Endodermal cell (in vitro differentiated cells): ENCODE measurements around the gene COL4A6. TPM values are rescaled to one million over a fixed set of nuclear protein-coding genes. Genes with fewer than 3 reads are reported as not detected.

Experiments
- DNase-seq: peaks from one replicate; pipeline ENCODE4 v3.0.0-alpha.2; 2017
- H3K27ac ChIP-seq: 2 replicates; pipeline ENCODE4 v1.5.1; 2013; ENCODE audit warnings: mild to moderate bottlenecking, low read depth, low read length, moderate library complexity
- H3K27me3 ChIP-seq: 2 replicates; pipeline ENCODE4 v1.6.1; 2013; ENCODE audit warnings: mild to moderate bottlenecking, low read length, moderate library complexity; ENCODE audit not compliant: insufficient read depth, control insufficient read depth, poor library complexity, severe bottlenecking
- H3K36me3 ChIP-seq: 2 replicates; pipeline ENCODE4 v1.7.0; 2013; ENCODE audit warnings: mild to moderate bottlenecking, low read length, moderate library complexity; ENCODE audit not compliant: control insufficient read depth, insufficient read depth
- H3K4me1 ChIP-seq: one replicate; pipeline ENCODE4 v1.7.0; 2013; ENCODE audit warnings: low read length; ENCODE audit not compliant: control insufficient read depth, insufficient read depth
- H3K4me3 ChIP-seq: 2 replicates; pipeline ENCODE4 v1.5.1; 2013; ENCODE audit warnings: mild to moderate bottlenecking, low read length, moderate library complexity
- H3K9ac ChIP-seq: 2 replicates; pipeline ENCODE4 v1.6.1; 2013; ENCODE audit warnings: mild to moderate bottlenecking, low read length, moderate library complexity; ENCODE audit not compliant: poor library complexity, severe bottlenecking; ENCODE audit errors: extremely low read depth
- H3K9me3 ChIP-seq: 2 replicates; pipeline ENCODE4 v1.6.1; 2013; ENCODE audit warnings: mild to moderate bottlenecking, low read length, moderate library complexity; ENCODE audit not compliant: control insufficient read depth
- H3K27ac Mint-ChIP-seq: 2 replicates; pipeline ENCODE4 v1.8.0; 2020; ENCODE audit warnings: mixed read lengths
- H3K27me3 Mint-ChIP-seq: 2 replicates; pipeline ENCODE4 v1.8.0; 2021; ENCODE audit warnings: mild to moderate bottlenecking, mixed read lengths; ENCODE audit not compliant: insufficient read depth
- H3K36me3 Mint-ChIP-seq: 2 replicates; pipeline ENCODE4 v1.8.0; 2020; ENCODE audit warnings: low read depth, mixed read lengths
- H3K4me1 Mint-ChIP-seq: 2 replicates; pipeline ENCODE4 v1.8.0; 2020; ENCODE audit warnings: mixed read lengths
- H3K4me3 Mint-ChIP-seq: 2 replicates; pipeline ENCODE4 v1.8.0; 2020; ENCODE audit warnings: mild to moderate bottlenecking, moderate library complexity, mixed read lengths
- H3K9me3 Mint-ChIP-seq: 2 replicates; pipeline ENCODE4 v1.8.0; 2020; ENCODE audit warnings: mild to moderate bottlenecking, mixed read lengths
- WGBS, 2 experiments: methylation state at CpG; one replicate each; pipeline versions ENCODE4 v1.1.5 to v1.1.7; 2013; ENCODE audit warnings: missing lambda C conversion rate in 2 of 2, mixed read lengths in 1 of 2; ENCODE audit not compliant: insufficient coverage in 1 of 2, insufficient read length in 1 of 2; 5-methylcytosine and 5-hydroxymethylcytosine counted together
- total RNA-seq, 2 donors: library from RNA; stranded (reverse); fragmentation: NEBNext Ultra II Directional in 1 of 2; extraction: Animal tissue kit (Norgen Biotek cat#: 25700) in 1 of 2; gene quantifications; 2 replicates in 1 of 2; 3 replicates in 1 of 2; pipeline ENCODE4 v1.2.1, GENCODE V29; 2021
- TF ChIP-seq, protein P1 (sequence below): fragments of 200-600 bp; sonication (generic); conservative IDR thresholded peaks from 2 replicates; pipeline ENCODE4 v1.5.0; 2021; ENCODE audit warnings: antibody characterized with exemption, mild to moderate bottlenecking

COL4A6 gene
- total RNA-seq, 2 donors from 2014 or later: 205 to 338 TPM

DNA sequence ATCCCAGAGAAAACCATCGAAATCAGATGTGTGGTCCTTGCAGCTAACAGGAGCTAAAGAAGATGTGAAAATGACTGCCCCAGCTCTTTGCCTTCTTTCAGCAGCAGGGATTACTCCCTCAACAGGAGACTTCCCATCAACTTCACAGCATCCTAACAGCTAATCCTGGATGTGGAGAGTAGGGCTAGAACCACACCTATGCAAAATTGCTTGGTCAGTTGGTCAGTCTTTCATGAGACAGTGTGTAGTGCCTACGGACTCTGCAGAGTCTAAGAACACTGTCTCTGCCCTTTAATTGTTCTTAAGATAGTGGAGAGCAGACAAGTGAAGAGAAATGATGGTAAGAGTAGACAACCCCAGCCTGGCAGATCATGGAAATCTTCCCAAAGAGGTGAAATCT, 133.5 kb downstream of the COL4A6 start:
- no peaks in the 10 kb centered on the region for H3K9me3 ChIP-seq
- H3K27ac ChIP-seq: no peak overlapping the region
- no peaks in the 10 kb centered on the region for H3K27me3 Mint-ChIP-seq
- WGBS, 2 experiments: 80 to 83% methylated on average over 1 to 2 of the region's 2 CpGs
- H3K4me3 ChIP-seq: no peak overlapping the region
- peaks cover 16% of the 10 kb centered on the region for H3K4me1 Mint-ChIP-seq
- H3K4me1 ChIP-seq: no peaks in the 10 kb centered on the region
- H3K36me3 ChIP-seq: peaks cover 16% of the 10 kb centered on the region
- H3K27me3 ChIP-seq: no peaks in the 10 kb centered on the region
- no peak overlapping the region for H3K27ac Mint-ChIP-seq
- H3K36me3 Mint-ChIP-seq: peaks cover 31% of the 10 kb centered on the region
- peak; percentile 46 for DNase-seq
- no peaks in the 10 kb centered on the region for H3K9me3 Mint-ChIP-seq
- no peak overlapping the region for H3K9ac ChIP-seq
- no peak overlapping the region for H3K4me3 Mint-ChIP-seq
- TF ChIP-seq, protein P1, sequence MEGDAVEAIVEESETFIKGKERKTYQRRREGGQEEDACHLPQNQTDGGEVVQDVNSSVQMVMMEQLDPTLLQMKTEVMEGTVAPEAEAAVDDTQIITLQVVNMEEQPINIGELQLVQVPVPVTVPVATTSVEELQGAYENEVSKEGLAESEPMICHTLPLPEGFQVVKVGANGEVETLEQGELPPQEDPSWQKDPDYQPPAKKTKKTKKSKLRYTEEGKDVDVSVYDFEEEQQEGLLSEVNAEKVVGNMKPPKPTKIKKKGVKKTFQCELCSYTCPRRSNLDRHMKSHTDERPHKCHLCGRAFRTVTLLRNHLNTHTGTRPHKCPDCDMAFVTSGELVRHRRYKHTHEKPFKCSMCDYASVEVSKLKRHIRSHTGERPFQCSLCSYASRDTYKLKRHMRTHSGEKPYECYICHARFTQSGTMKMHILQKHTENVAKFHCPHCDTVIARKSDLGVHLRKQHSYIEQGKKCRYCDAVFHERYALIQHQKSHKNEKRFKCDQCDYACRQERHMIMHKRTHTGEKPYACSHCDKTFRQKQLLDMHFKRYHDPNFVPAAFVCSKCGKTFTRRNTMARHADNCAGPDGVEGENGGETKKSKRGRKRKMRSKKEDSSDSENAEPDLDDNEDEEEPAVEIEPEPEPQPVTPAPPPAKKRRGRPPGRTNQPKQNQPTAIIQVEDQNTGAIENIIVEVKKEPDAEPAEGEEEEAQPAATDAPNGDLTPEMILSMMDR: no peak

DNA sequence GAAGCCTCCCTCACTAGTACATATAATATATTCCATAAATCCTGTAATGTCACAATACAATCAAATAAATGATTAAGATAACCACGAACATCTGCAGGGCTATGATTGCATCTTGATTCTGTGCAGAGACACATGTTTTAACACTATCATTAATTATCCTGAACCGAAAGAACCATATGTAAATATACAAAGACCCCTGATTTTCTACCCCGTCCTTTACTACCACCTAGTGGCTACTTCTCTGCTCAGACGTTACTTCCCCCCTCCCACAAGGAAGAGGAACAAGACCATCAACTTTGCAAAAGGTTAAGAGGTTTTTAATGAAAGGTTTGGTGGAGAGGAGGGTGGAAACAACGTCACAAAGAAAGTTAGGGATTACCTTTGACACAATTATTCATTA, 134.0 kb downstream of the COL4A6 start:
- H3K27ac Mint-ChIP-seq: no peak overlapping the region
- no peaks in the 10 kb centered on the region for H3K4me1 ChIP-seq

DNA sequence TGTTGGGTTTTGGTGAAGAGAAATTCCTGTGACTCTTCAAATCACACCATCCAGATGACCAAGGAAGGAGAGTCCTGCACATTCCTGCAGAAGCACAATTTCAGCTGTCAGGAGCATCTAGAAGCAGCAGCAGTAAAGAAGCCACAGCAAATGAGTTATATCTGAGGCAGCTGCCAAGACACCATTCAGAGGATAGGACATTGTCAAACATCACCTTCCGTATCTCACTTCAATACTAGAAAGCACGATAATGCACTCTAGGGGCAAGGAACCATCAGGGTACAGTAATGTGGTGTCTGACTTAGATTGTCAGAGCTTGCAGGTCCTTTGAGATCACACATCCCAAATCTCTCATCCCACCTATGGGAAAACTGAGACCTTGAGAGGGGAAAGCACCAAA, 134.5 kb downstream of the COL4A6 start:
- Mint-ChIP-seq H3K27me3 (no peaks in the 10 kb centered on the region), H3K36me3 (peaks cover 29% of the 10 kb centered on the region), H3K9me3 (no peaks in the 10 kb centered on the region), H3K4me1 (peaks cover 21% of the 10 kb centered on the region), H3K4me3 (no peak overlapping the region), H3K27ac (no peak overlapping the region)
- Histone ChIP-seq H3K4me1 (no peaks in the 10 kb centered on the region), H3K27me3 (no peaks in the 10 kb centered on the region), H3K4me3 (no peak overlapping the region), H3K9ac (no peak overlapping the region), H3K9me3 (no peaks in the 10 kb centered on the region), H3K36me3 (peaks cover 12% of the 10 kb centered on the region), H3K27ac (no peak overlapping the region)
- no peak for DNase-seq
- WGBS, 2 experiments: 100% methylated on average over 2 of the region's 2 CpGs; no CpG with 5 or more reads in 1 of the 2 experiments
- TF ChIP-seq, protein P1: no peak

More for the DNA sequence above, 134.0 kb downstream of the COL4A6 start:
- no peaks in the 10 kb centered on the region for H3K27me3 ChIP-seq
- Mint-ChIP-seq H3K9me3 (no peaks in the 10 kb centered on the region), H3K27me3 (no peaks in the 10 kb centered on the region), H3K36me3 (peaks cover 29% of the 10 kb centered on the region), H3K4me1 (peaks cover 19% of the 10 kb centered on the region), H3K4me3 (no peak overlapping the region)
- H3K36me3 ChIP-seq: peaks cover 15% of the 10 kb centered on the region
- DNase-seq: no peak
- H3K4me3 ChIP-seq: no peak overlapping the region
- no peak overlapping the region for H3K9ac ChIP-seq
- H3K27ac ChIP-seq: no peak overlapping the region
- no peaks in the 10 kb centered on the region for H3K9me3 ChIP-seq
- 29% methylated on average over 4 of the region's 5 CpGs; no CpG with 5 or more reads in 1 of the 2 experiments for WGBS, 2 experiments
- TF ChIP-seq, protein P1: peak; percentile 85
